Stimulated activated CD8-positive, alpha-beta memory T cell treated with anti-CD3 and anti-CD28 coated beads, Interleukin-7, amount 100 ng/mL, for 1 hour (primary cell): ENCODE measurements around the gene KIF6.
"Not testable (repeated sequence)": the region's sequence is repeated elsewhere in the genome, so short reads cannot be mapped to it uniquely, and the experiment has no call there.

ENCODE experiments used
- DNase-seq, 2 donors: peaks; one replicate each; pipeline ENCODE4 v3.0.0-alpha.2; 2020; ENCODE audit warnings: low read depth in 2 of 2

Gene KIF6

GRCh38 chr6:39553860-39554802, 171.1 kb downstream of the KIF6 start:
- no peak for DNase-seq

- DNase-seq = no peak
Observed at GRCh38 chr6:39553029-39553428, 172.2 kb downstream of the KIF6 start.

GRCh38 chr6:39550191-39550590, 175.0 kb downstream of the KIF6 start:
- DNase-seq = no peak

- no peak for DNase-seq
Observed at GRCh38 chr6:39546731-39547130, 178.5 kb downstream of the KIF6 start.

GRCh38 chr6:39543950-39544349, 181.3 kb downstream of the KIF6 start:
- DNase-seq = no peak

- no peak for DNase-seq
Observed at GRCh38 chr6:39543095-39543494, 182.1 kb downstream of the KIF6 start.

GRCh38 chr6:39540454-39540853, 184.8 kb downstream of the KIF6 start:
- DNase-seq = no peak

GRCh38 chr6:39530201-39530759, 194.9 kb downstream of the KIF6 start:
- no peak for DNase-seq

GRCh38 chr6:39527792-39528564, 197.2 kb downstream of the KIF6 start:
- DNase-seq = no peak

- DNase-seq = no peak
Observed at GRCh38 chr6:39524007-39524406, 201.2 kb downstream of the KIF6 start.

- DNase-seq = no peak
Observed at GRCh38 chr6:39521958-39522357, 203.2 kb downstream of the KIF6 start.

- DNase-seq = no peak
Observed at GRCh38 chr6:39520916-39521315, 204.3 kb downstream of the KIF6 start.

- no peak for DNase-seq
Observed at GRCh38 chr6:39520411-39520810, 204.8 kb downstream of the KIF6 start.

- DNase-seq = no peak
Observed at GRCh38 chr6:39518221-39518620, 207.0 kb downstream of the KIF6 start.

- no peak for DNase-seq
Observed at GRCh38 chr6:39517756-39518155, 207.5 kb downstream of the KIF6 start.

- no peak for DNase-seq
Observed at GRCh38 chr6:39516471-39516870, 208.7 kb downstream of the KIF6 start.

GRCh38 chr6:39515471-39515870, 209.7 kb downstream of the KIF6 start:
- DNase-seq = no peak

- no peak for DNase-seq
Observed at GRCh38 chr6:39515006-39515405, 210.2 kb downstream of the KIF6 start.

- DNase-seq = not testable (repeated sequence)
Observed at GRCh38 chr6:39509831-39510230, 215.4 kb downstream of the KIF6 start.

GRCh38 chr6:39508515-39508914, 216.7 kb downstream of the KIF6 start:
- no peak for DNase-seq

GRCh38 chr6:39507331-39507998, 217.7 kb downstream of the KIF6 start:
- no peak for DNase-seq
